GM12878 (cell line): ENCODE data around the gene PIGL. TPM values are rescaled to one million over a fixed set of nuclear protein-coding genes. Genes with fewer than 3 reads are reported as not detected.

Experiments used
- ATAC-seq: fragments of 200-7000 bp; cut with Tn5 transposase; 3 replicates; pipeline ENCODE4 v1.9.1; 2020; ENCODE audit warnings: mild to moderate bottlenecking, moderate library complexity
- BruUV-seq: library from RNA; stranded (reverse); fragments of 400-500 nt; replicated peaks from 2 replicates; lab custom pipeline; 2021; lab: Mats Ljungman, UMichigan
- CTCF ChIA-PET: fragments of 300-600 bp; sonication (Branson Sonifier 250); formaldehyde crosslinking; extraction: SDS; loops from one replicate; lab custom pipeline; 2021; ENCODE audit warnings: inconsistent platforms; lab: Yijun Ruan, JAX
- POLR2A ChIA-PET: fragments of 350-600 bp; formaldehyde crosslinking; extraction: SDS; loops from one replicate; lab custom pipeline; 2021; ENCODE audit warnings: inconsistent platforms; lab: Charles Lee
- RAD21 ChIA-PET: fragments of 300-600 bp; sonication (Branson Sonifier 250); formaldehyde crosslinking; loops from one replicate; lab custom pipeline; 2023; ENCODE audit warnings: antibody characterized with exemption; ENCODE audit not compliant: unreplicated experiment; lab: Charles Lee
- SMC1A ChIA-PET: fragments of 300-600 bp; sonication (Branson Sonifier 250); formaldehyde crosslinking; loops from one replicate; lab custom pipeline; 2023; ENCODE audit not compliant: unreplicated experiment, uncharacterized antibody; lab: Charles Lee
- DNase-seq: peaks from one replicate; pipeline ENCODE4 v3.0.0-alpha.2; 2011; ENCODE audit warnings: low read depth, low spot score
- FAIRE-seq: peaks from 3 replicates; lab custom pipeline; 2011; peaks lifted over from hg19 to GRCh38; lab: Jason Lieb, UNC
- H2AFZ ChIP-seq: 2 replicates; pipeline ENCODE4 v1.6.0; 2011; ENCODE audit warnings: low read depth, low read length, control low read depth; ENCODE audit not compliant: control insufficient read depth
- H3K27ac ChIP-seq: 2 replicates; pipeline ENCODE4 v1.5.1; 2011; ENCODE audit warnings: control low read depth; ENCODE audit not compliant: control insufficient read depth, insufficient read depth
- H3K27me3 ChIP-seq, 2 experiments: replicated peaks in 1 of 2; 2 replicates each; pipeline versions ENCODE4 v1.6.0 to v1.6.1; 2011; ENCODE audit warnings: low read length in 1 of 2; ENCODE audit not compliant: control insufficient read depth in 2 of 2, insufficient read depth in 2 of 2
- H3K36me3 ChIP-seq, 2 experiments: 2 replicates each; pipeline ENCODE4 v1.5.1; 2011; ENCODE audit warnings: low read length in 1 of 2; ENCODE audit not compliant: control insufficient read depth in 2 of 2, insufficient read depth in 2 of 2
- H3K4me1 ChIP-seq: 2 replicates; pipeline ENCODE4 v1.6.1; 2011; ENCODE audit warnings: mild to moderate bottlenecking, low read length, moderate library complexity, mixed read lengths; ENCODE audit not compliant: control insufficient read depth, insufficient read depth
- H3K4me2 ChIP-seq: 2 replicates; pipeline ENCODE4 v1.6.0; 2011; ENCODE audit warnings: control low read depth; ENCODE audit not compliant: control insufficient read depth, insufficient read depth
- H3K4me3 ChIP-seq: fragments of 200-600 bp; sonication (generic); 2 replicates; pipeline ENCODE4 v1.5.1; 2016
- H3K79me2 ChIP-seq: 2 replicates; pipeline ENCODE4 v1.6.0; 2011; ENCODE audit warnings: low read length; ENCODE audit not compliant: control insufficient read depth, insufficient read depth
- H3K9ac ChIP-seq: 2 replicates; pipeline ENCODE4 v1.8.0; 2011; ENCODE audit warnings: low read length, control low read depth, mixed read lengths; ENCODE audit not compliant: control insufficient read depth, insufficient read depth
- H3K9me3 ChIP-seq: replicated peaks from 3 replicates; pipeline ENCODE4 v1.5.1; 2011; ENCODE audit warnings: mild to moderate bottlenecking, low read length; ENCODE audit not compliant: control insufficient read depth, insufficient read depth
- H4K20me1 ChIP-seq: 2 replicates; pipeline ENCODE4 v1.6.0; 2011; ENCODE audit not compliant: control insufficient read depth, insufficient read depth
- CUX1 ChIP-seq: IDR thresholded peaks from 2 replicates; pipeline ENCODE4 v1.6.1; 2012; ENCODE audit warnings: improper control_type of control experiment, low read depth, low read length; ENCODE audit not compliant: insufficient replicate concordance
- ZNF622 ChIP-seq: fragments of 450-650 bp; IDR thresholded peaks from 2 replicates; pipeline ENCODE4 v1.6.1; 2017; ENCODE audit warnings: mild to moderate bottlenecking, inconsistent platforms
- in situ Hi-C: fragments of 300-500 bp; cut with MboI; formaldehyde crosslinking; loops from 9 replicates; pipeline ENCODE4 v1.14.3; 2018; ENCODE audit warnings: mixed read lengths
- intact Hi-C: fragments of 100-400 bp; cut with micrococcal nuclease; formaldehyde crosslinking; loops from one replicate; pipeline ENCODE4 v1.14.2; 2022; ENCODE audit not compliant: unreplicated experiment
- polyA plus RNA-seq, 11 experiments: library from polyadenylated mRNA; depleted of rRNA in 4 of 11; unstranded in 6 of 11; stranded (reverse) in 5 of 11; fragments of >200 nt; fragmentation: Nextera tagmentation in 4 of 11; fragmentation: Illumina TruSeq in 1 of 11; extraction: Ambion mirVana in 4 of 11; extraction: Trizol in 1 of 11; gene quantifications; 1 replicate in 1 of 11; 2 replicates in 10 of 11; pipeline versions ENCODE4 v1.2.1 to v1.2.3, GENCODE V29; 2011 to 2016; ENCODE audit warnings: inconsistent platforms in 2 of 11, missing spikeins in 2 of 11, low read depth in 1 of 11
- total RNA-seq, 4 experiments: library from RNA; depleted of rRNA in 3 of 4; stranded (reverse); fragments of >200 nt in 3 of 4; fragmentation: Illumina TruSeq in 1 of 4; extraction: Trizol in 1 of 4; gene quantifications; 2 replicates each; pipeline versions ENCODE4 v1.2.1 to v1.2.3, GENCODE V29; 2013 to 2021

The PIGL gene
- total and polyA plus RNA-seq, 10 of the 15 experiments (the other 5 are each of a cell fraction or from before 2014, with no cell fraction given), result 25.9 to 52.5 (median 30.2) TPM

GRCh38 chr17:16241906-16242399, 24.9 kb downstream of the PIGL start:
- SMC1A ChIA-PET, result interaction anchor here (1.3 kb wide), 1 partner anchor 9 kb away, joined by 4 read pairs; no protein-coding TSS in a partner anchor
- TF ChIP-seq CUX1 (no peak), ZNF622 (no peak)
- Histone ChIP-seq H3K36me3 (no peaks in the 10 kb centered on the region), H3K9me3 (no peaks in the 10 kb centered on the region), H3K4me2 (no peak overlapping the region), H3K27me3 (no peaks in the 10 kb centered on the region), H4K20me1 (no peaks in the 10 kb centered on the region; the same call in 1 of the 2 replicates), H3K79me2 (no peaks in the 10 kb centered on the region), H3K9ac (no peak overlapping the region), H3K27ac (no peak overlapping the region), H2AFZ (no peak overlapping the region), H3K4me1 (peaks cover 6% of the 10 kb centered on the region), H3K4me3 (no peak overlapping the region)
- BruUV-seq, result no TSS peak
- in situ Hi-C loops, result no loop called here
- ATAC-seq (no peak), DNase-seq (no peak), FAIRE-seq (no peak)
- POLR2A ChIA-PET, result interaction anchor here (0.7 kb wide), 2 partner anchors 10 to 173 kb away, joined by 6 to 10 read pairs; no protein-coding TSS in a partner anchor
- RAD21 ChIA-PET, result no interaction called here
- intact Hi-C loops, result no loop called here
- CTCF ChIA-PET, result interaction anchor here (0.9 to 1.1 kb wide), 2 partner anchors 9 to 44 kb away, joined by 3 read pairs; no protein-coding TSS in a partner anchor
